A673 (cell line): ENCODE results near the gene ISG15.

Experiments used
- EZH2 ChIP-seq: fragments of 200-600 bp; sonication (generic); IDR thresholded peaks from 2 replicates; pipeline ENCODE4 v1.6.1; 2017; ENCODE audit warnings: borderline replicate concordance, low read depth, mild to moderate bottlenecking, mixed read lengths, antibody characterized with exemption, low read length; ENCODE audit not compliant: poor library complexity, severe bottlenecking
- TF ChIP-seq, protein P1 (sequence below): fragments of 300-800, 200-600 bp; sonication (generic); conservative IDR thresholded peaks from 2 replicates; pipeline ENCODE4 v1.5.1; 2017; ENCODE audit warnings: low read depth, mild to moderate bottlenecking, antibody characterized with exemption, low read length, moderate library complexity, mixed read lengths

DNA sequence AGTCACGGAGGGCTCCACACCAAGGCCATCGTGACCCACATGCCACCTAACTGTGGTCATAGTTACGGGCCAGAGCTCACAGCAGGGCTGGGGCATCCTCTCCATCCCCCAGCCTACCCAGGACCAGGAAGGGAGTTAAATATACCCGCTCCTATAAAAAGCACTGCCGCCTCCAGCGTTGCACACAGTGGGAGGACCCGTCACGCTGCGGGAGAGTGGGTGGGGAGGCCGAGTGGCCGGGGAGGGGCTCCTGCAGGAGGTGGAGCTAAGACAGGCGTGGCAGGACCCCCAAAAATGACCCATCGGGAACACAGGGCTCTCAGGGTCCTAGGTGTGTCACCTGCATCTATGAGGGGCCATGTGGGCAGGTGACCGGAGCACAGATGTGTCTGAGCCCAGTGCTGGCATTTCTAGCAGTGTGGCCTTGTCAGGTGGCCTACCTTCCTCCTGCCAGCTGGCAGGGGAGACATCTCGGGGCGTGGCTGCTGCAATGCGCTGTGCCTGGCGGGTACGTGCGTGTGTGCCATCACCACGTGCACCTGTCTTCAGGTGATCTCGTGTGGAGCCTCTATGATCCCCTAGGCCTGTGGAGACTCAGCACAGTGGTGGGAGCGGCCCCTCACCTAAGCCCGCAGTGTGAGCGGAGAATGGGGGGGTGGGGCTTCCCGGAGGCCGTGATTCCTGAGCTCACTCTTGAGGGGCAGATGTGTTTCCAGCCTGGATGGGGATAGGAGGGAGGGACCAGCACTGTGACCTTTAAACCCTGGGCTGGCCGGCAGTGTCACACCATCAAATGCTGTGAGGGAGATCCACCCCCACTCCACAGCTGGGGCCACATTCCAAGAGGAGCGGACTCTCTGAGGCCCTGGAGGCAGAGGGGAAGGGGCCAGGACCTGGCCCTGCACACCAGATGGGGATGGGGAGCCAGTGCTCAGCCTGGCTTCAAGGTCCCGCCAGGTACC lies 24.4 kb downstream of the ISG15 start:
- TF ChIP-seq, protein P1, sequence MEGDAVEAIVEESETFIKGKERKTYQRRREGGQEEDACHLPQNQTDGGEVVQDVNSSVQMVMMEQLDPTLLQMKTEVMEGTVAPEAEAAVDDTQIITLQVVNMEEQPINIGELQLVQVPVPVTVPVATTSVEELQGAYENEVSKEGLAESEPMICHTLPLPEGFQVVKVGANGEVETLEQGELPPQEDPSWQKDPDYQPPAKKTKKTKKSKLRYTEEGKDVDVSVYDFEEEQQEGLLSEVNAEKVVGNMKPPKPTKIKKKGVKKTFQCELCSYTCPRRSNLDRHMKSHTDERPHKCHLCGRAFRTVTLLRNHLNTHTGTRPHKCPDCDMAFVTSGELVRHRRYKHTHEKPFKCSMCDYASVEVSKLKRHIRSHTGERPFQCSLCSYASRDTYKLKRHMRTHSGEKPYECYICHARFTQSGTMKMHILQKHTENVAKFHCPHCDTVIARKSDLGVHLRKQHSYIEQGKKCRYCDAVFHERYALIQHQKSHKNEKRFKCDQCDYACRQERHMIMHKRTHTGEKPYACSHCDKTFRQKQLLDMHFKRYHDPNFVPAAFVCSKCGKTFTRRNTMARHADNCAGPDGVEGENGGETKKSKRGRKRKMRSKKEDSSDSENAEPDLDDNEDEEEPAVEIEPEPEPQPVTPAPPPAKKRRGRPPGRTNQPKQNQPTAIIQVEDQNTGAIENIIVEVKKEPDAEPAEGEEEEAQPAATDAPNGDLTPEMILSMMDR, result no peak
- TF ChIP-seq EZH2, result no peak
